ENCODE measurements around the gene RNF151.

GRCh38 chr16:1917665-1918350 is 48.8 kb upstream of the RNF151 start:
- TF ChIP-seq SP1 (IDR thresholded peaks at IDR 0.05) (no peak), ZNF384 (IDR thresholded peaks at IDR 0.05) (no peak), FOXK2 (IDR thresholded peaks at IDR 0.05) (no peak), NFRKB (IDR thresholded peaks at IDR 0.05) (no peak), FOXM1 (IDR thresholded peaks at IDR 0.05; ENCODE audit: borderline replicate concordance) (no peak), ARNT (IDR thresholded peaks at IDR 0.05) (no peak), PKNOX1 (IDR thresholded peaks at IDR 0.05) (no peak), HDGF (IDR thresholded peaks at IDR 0.05; ENCODE audit: borderline replicate concordance) (no peak), ELF4 (IDR thresholded peaks at IDR 0.05) (no peak), LEF1 (IDR thresholded peaks at IDR 0.05; ENCODE audit: borderline replicate concordance) (no peak), FOXA1 (IDR thresholded peaks at IDR 0.05) (no peak)

Data from HEK293T (cell line).